Fibroblast of skin of right biceps (primary cell): ENCODE results near the gene ARFRP1.

Experiments used
- DNase-seq: peaks from one replicate; pipeline ENCODE4 v3.0.0-alpha.2; 2013

ARFRP1 gene, protein sequence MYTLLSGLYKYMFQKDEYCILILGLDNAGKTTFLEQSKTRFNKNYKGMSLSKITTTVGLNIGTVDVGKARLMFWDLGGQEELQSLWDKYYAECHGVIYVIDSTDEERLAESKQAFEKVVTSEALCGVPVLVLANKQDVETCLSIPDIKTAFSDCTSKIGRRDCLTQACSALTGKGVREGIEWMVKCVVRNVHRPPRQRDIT

DNA sequence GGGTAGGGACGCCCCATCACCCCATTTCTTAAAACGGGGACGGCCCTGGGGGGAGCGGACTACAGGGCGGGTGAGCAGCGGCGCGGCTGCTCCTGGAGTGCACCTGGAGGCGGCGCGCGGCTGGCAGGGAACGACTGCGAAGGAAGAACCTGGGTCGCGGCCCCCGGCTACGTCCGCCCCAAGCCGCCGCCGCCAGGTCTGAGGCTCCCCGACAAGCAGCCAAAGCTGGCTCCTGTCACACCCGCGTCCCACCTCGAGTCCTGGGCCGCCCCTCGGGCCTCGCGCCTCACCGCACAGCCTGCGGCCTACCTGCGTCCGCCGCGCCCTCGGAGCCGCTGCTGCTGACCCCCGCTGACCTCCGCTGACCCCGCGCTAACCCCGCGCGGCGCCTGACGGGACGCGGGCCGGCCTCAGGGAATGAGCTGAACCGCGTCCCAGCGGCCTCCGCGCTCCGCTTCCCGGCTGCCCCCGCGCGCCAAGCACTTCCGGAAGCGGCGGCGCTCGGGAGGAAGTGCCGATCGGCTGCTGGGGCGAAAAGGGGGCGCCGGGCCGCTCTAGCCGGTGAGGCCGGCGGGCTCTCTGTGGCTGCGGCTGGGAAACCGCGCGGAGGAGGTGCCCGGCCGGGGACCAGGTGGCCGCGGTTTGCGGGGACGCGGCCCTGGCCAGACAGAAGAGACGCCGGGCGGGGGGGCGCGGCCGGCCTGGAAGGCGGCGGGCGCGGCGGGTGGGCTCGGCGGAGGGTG is at the start of gene ARFRP1, which contains the start of gene ZGPAT:
Gene ARFRP1 (minus strand): TSS at position 419 of the 743 bp plus-strand sequence. CDS start 885 bp downstream, outside the sequence.
Gene ZGPAT (plus strand): TSS at position 482 of the 743 bp plus-strand sequence. CDS start 542 bp downstream, outside the sequence.
- DNase-seq, result peak; percentile 82

DNA sequence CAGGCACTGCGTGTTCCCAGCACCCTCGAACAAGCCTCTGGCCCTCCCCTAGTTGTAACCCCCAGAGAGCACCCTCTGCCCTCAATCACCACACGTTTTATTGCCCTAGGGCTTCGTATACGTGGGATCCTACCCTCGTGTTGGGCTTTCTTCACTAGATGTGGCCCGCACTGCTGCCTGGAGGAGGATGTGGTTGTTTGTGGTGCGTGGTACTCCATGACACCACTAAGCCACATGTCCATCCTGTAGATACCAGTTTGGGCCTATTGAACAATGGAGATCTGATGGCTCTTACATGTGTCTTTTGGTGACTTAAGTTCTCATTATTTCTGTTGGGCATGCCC is 48.8 kb upstream of the ARFRP1 start:
- no peak for DNase-seq

DNA sequence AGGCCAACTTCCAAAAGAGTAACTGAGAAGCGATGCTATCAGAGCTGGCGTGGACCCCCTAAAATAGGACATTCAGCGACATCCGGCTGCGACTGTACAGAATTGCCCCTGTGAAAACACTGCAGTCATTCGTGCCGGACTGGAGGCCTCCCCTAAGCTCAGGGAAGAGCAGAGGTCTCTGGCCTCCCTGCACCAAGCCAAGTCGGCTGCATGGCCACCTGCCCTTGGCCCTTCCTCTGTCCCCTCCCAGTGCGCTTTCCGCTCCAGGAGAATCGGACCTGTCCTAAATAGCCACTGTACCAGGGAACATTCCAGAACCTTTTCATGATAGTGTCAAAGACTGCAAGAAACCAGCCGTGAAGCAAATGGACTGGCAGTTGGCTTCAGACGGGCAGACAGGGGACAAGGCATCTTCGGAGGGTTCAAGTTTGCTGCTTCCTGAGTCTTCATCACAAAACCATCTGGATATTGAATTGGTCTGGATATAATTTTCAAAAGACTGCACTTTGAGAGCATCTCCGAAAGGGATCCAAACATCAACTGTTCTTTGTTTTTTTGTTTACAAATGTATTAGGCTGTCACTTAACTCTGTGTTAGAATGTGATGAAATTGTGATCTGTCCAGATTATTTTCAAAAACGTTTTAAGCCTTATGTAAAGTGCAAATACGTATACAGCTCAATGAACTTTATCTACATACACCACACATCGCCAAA is 48.3 kb upstream of the ARFRP1 start:
- DNase-seq, result no peak

DNA sequence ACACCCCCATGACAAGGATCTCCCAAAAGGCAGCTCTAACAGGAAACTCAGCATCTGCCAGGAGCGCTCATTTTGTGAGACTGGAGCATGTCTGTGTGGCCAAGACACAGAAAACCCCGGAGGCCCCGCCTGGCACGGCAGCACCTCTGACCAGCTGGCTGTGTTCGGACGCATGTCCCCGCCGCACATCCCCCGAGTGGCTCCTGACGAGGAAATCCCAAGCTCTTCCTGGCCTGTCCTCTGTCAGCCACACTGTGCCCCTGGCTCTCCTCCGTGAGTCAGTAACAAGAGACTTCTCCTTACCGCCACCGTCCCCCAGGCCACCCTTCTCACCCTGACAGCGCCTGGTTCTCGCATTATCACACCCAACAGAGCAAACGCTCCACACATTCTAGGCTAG is 46.2 kb upstream of the ARFRP1 start:
- no peak for DNase-seq

DNA sequence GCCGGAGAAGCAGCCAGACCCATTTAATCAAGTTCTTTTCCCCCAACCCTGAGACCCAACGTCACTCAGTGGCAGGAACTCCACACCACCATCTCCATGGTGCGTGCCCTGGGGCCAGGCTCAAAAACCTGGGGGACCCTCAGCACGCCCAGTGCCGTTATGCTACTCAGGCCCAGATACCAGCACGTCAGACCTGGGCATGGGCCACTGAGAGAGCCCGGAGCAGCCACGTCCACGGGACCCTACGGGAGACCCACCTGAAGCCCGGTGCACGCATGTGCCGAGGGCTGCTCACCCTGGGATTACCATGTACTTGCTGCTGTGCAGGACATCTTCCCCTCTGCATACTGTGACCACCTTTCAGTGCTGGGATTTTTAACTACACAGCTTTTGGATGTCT is 45.6 kb upstream of the ARFRP1 start:
- DNase-seq, result no peak

DNA sequence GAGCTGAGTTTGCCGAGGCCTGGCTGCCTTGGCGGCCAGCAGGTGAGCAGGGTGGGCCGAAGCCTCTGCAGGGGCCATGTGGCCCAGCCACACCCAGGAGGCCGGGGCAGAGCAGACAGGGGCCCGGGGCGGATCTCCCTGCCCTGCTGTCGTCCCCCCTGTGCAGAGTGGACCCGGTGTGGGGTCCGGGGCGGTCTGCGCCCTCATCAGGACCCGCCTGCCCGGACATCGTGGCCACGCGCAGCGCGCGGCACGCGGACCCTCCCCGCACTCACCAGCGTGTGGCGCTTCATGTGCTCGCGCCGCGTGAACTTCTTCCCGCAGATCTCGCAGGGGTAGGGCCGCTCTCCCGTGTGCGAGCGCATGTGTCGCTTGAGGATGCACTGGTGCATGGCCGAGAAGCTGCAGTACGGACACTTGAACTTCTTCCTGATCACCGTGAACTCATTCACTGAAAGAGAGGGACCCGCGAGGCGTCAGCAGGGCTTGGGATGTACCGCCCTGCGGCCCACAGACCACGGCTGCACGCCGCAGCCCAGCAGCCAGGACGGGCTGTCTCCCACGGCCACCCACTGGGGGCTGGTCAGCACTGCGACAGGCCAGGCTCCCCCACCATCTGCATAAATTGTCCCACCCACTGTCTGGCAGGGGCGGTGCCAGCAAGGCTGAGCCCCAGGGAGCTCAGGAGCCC is 44.8 kb upstream of the ARFRP1 start:
- no peak for DNase-seq

DNA sequence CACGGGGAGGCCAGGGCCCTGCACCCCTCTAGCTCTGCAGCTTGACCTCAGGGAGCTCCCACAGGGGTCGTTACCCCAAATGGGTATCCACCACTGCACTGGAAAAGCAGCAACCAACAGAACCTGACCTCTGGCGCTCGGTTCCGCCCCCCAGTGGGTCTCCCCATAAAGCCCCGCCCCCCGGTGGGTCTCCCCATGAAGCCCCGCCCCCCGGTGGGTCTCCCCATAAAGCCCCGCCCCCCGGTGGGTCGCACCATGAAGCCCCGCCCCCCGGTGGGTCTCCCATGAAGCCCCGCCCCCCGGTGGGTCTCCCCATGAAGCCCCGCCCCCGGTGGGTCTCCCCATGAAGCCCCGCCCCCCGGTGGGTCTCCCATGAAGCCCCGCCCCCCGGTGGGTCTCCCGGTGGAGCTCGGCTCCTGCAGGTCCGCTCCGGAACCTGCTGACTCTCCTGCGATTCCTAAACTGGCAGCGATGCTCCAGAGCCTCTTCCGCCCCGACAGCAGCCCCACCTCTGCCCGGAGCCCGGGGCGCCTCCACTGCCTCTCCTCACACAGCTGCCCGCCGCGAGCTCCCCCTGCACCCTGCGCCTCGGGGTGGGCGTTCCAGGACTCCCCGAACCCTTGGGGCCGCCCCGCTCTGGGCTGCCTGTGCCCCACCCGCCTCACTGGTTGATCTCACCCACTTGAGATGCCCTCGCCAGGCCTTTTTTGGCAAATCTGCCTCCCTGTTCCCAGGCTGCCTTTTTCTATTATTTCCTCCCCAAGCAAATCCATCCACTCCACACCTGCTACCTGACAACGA is 43.9 kb upstream of the ARFRP1 start:
- DNase-seq, result no peak

DNA sequence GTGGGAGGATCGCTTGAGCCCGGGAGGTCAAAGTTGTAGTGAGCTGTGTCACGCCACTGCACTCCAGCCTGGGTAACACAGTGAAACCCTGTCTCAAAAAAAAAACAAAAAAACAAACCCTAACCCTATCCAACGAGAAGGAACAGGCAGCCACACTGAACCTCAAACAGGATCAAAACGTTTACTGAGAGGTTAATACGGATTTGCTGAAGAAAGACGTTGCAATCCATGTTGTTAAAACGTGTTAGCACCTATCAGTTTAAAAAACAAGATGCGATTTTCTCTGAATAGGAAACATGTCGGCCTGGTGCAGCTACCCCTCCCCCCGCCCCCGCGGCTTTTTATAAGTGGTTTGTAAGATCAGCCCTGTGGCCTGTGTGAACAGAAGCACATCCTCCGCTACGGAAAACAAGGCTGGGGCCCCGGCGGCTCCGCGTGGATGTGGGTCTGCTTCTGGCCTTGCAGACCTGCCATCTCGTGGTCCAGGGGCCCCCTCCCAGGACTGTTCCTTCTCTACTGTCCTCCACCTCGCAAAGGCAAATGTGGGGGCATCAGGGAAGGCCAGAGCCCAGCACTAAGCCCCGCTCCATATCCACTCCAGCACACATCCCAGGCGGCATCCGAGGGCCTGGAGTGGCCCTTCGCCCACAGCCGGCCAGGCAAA is 43.2 kb upstream of the ARFRP1 start:
- DNase-seq, result no peak

DNA sequence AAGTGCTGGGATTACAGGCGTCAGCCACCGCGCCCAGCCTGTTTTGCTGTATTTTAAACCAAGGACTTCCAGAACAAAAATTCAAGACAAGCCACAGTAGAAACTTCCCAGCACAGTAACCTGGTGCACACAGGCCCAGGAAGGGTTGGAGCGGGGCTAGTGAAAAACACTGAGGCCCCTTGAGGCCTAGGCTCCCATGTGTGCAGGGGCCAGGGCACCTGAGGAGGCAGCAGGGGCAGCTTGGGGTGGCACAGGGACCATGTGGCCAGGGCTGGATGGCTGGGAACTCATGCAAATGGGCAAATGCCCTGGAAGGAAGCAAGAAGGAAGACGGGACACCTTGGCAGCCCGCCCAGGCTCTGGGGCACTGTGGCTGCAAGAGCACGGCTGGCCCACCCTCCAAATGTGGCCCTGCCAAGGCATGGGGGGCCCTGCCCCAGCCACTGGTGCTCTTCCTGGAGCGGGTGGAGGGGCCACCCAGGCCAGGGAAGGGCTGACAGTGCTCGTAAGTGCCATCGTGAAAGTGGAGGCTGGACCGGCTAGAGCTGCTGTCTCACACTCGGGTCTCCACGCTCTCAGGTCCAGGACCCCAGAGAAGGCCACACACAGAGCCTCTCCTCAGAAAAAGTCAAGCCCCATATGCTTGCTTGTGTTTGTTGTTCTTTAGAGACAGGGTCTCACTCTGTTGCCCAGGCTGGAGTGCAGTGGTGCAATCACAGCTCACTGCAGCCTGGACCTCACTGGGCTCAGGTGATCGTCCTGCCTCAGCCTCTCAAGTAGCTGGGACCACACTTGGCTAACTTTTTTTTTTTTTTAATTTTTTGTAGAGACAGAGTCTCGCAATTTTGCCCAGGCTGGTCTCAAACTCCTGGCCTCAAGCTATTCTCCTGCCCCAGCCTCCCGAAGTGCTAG is 42.1 kb upstream of the ARFRP1 start:
- no peak for DNase-seq

DNA sequence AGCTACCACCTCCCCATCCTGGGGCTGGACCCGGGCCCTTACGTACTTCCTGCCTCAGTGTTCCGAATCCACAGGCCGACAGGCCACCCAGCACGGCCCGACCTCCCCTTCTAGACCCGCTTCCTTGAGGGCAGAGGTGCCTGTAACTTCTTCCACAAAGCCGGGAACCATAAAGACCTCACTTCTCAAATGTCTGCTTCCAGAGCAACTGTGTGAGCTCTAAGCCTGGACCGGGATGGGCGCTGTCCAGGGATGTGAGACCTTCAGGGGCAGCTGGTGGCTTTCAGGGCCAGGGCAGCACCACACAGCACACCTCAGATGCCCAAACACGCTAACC is 41.1 kb upstream of the ARFRP1 start:
- no peak for DNase-seq

DNA sequence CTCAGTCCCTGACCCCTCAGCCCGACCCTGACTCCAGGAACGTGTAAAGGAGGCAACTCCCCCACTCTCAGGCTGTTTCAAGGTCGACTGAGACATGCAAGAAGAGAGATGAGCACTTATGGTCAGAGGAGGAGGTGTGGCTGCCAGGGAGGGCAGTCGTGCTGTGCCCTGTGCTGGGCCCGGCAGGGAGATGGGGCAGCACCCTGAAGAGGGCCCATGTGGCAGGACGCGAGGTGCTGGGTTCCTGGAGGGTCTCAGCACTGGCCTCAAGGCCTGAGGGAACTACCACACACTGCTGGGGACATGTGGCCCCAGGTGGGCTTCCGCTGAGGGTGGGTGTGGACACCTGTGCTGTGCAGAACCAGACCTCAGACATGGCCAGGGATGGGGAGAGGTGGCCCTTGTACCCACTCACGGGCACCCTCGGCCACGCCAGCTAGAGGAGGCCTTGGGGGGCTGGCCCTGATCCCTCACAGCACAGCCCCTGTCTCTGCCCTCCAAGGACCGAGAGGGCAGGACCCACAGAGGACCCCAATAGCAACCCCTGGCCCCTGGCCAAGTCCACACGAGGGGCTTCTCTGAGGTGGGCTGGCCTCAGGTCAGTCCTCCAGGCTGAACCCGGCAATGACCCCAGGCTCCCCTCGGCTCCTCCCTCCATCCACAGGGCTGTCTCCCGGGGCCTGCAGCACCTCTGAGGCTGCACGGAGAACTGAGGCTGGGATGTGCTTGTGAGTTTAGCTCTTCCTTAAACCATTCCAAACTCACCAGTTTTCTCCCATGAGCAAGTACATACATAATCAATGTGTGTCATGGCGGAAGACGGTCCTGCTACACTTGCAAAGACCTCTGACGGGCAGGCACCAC is 40.5 kb upstream of the ARFRP1 start:
- no peak for DNase-seq

DNA sequence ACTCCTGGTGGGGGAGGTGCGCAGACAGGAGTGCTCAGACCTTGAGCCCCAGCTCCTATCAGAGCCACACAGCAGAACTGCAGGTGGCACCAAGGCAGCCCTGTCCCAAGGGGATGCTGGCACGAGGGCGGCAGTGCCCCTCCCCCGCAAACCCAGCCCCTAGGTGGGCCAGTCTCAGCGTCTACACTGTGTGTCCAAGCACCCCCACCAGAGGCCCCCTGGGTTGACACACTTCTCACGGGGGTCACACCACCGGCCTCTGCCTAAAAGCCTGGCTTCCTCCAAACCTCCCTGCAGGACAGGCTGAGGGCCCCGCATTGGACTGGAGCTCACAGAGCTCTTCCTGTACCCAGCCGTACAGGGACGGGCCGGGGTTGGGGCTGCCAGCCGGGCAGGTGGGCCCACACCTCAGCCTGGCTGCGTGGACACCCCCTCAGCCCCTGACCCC is 39.9 kb upstream of the ARFRP1 start:
- no peak for DNase-seq

DNA sequence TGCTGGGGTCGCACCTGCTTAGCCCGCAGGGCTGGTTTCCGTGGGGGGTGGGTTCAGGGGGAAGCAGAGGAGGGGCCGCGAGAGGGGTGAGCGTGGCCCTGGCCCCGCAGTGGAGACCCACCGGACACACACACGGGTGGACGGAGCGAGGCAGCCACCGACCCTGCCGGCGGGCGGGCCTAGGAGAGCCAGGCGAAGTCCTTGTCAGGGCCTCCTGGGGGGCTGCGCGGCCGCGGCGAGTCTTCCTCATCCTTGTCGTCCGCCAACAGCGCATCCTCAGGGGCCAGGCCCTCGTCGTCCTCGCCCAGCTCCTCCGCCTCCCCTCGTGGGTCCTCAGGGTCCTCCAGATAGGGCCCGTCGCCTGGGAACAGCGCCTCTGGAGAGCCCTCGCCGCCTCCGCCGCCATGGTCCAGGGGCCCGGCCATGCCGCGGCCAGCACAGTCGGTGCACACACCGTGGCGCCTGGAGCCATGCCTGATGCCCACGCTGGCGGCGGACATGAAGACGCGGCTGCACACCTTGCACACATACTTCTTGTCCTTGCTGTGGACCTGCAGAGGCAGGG is 39.1 kb upstream of the ARFRP1 start:
- no peak for DNase-seq

DNA sequence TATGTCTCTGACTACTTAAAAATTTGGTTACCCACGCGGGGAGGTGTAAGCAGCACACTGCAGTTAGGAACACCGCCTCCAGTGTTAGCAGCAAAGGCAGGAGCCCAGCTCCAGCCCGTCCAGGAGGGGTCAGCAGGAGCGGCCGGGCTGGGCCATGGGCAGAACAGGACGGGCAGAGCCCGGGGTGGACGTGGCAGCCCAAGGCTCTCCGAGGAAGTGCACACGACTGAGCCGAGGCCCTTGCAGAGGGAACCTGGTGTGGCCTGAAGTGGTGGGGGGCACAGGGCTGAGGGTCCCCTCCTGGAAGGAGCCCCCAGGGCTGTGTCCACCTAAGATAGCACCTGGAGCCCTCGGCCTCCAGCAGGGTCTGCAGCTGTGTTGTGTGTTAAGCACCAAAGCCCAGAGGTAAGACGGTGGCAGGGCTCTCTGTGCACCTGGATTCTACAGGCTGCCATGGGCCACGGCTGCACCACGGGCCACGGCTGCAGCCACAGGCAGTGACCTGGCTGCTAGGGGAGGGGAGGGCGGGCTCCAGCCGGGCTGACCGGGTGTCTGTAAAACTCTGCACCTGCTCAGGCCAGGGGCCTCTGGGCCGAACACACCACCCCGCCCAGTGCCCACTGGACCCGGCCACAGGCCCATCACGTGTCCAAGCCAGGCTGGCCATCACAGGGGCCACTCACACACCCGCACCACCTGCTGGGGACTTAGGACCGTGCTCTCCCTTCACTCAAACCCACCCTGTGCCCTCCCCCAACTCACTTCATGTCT is 38.4 kb upstream of the ARFRP1 start:
- no peak for DNase-seq

DNA sequence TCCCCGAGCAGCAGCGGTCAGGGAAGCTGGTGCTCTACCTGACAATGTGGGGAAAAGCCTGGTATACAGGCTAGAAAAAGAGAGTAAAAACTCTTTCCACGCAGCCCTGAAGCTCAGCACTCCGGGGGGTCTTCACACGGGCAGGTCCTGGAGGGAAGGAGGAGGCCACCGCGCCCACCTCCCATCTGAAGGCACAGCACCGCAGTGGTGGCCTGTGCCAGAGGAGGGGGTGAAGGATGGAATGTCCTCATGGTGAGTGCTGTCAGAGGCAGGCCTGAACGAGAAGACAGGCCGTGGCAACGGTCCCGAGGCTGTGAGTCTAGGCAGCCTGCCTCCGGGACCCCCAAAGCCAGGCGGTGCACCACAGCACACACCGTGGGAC is 37.6 kb upstream of the ARFRP1 start:
- no peak for DNase-seq

DNA sequence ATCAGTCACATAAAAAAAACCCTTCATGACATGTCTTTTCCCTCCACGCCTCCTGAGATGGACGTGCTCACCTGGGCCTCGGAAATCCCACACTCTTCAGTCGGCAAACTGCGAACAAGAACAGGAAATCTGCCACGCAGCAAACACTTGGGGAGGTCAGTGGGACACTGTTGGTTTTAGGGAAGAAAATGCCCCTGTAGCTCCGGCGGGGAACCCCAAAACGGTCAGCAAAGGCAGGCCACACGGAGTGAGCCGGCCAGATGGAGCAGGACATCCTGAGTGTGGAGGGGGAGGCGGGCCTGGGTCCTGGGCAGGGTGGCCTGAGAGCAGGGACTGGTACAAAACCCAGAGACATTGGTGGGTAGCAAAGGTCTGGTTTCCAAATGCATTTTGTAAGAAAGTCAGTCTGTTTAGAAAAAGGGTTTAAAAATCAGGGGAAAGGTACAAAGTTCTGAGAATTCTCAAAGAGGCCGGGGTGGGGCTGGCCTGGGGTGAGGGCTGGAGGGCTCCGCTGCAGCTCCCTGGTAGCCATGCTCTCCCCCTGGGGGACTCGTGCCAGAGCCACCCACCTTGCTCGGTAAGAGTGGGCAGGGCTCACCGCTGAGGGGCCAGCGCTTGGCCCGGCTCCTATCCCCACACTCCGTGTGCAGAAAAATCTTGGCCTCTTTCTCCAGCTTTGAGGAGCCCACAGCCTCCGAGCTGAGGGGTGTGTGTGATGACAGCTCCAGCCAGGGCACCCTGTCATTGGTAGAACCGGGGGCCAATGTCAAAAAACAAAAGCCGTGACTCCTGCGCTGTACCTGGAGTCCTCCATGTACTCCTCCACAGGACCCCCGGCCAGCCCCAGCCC is 37.0 kb upstream of the ARFRP1 start:
- DNase-seq, result no peak

DNA sequence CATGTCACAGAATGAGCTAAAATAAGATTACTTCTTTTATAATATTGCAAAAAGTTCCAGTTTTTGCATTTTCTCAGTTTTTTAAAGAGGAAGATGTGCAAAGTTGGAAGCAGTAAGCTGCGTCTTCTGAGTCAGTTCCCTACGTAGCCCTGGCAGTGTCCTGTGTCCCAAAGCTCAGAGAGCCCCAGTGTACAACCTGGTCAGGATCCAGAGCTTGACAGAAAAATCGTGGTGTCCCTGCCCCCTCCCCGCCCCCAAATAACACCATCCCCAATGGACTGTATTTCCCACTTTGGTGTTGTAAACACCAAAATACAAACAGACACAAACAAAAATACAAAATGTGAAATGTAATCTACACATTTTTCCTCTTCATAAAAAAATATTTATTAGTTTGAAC is 36.4 kb upstream of the ARFRP1 start:
- DNase-seq, result no peak
